Endothelial cell of umbilical vein (primary cell): ENCODE measurements around the gene CLEC16A. TPM values are rescaled to one million over a fixed set of nuclear protein-coding genes. Genes with fewer than 3 reads are reported as not detected.

Experiments
- BruUV-seq: library from RNA; stranded (reverse); fragments of 400-500 nt; replicated peaks from 2 replicates; lab custom pipeline; 2021; lab: Mats Ljungman, UMichigan
- CTCF ChIA-PET: fragments of 300-600, 350-600 bp; sonication (Branson Sonifier 250); formaldehyde crosslinking; loops from one replicate; lab custom pipeline; 2021; ENCODE audit warnings: antibody characterized with exemption, inconsistent platforms; lab: Charles Lee
- POLR2A ChIA-PET: fragments of 300-600, 350-600 bp; sonication (Branson Sonifier 250); formaldehyde crosslinking; loops from one replicate; lab custom pipeline; 2021; ENCODE audit warnings: antibody characterized with exemption, inconsistent platforms; lab: Charles Lee
- DNase-seq: peaks from one replicate; pipeline ENCODE4 v3.0.0-alpha.2; 2011; ENCODE audit warnings: low read depth, low spot score
- FAIRE-seq: peaks from 2 replicates; lab custom pipeline; 2011; peaks lifted over from hg19 to GRCh38; lab: Jason Lieb, UNC
- H2AFZ ChIP-seq: 2 replicates; pipeline ENCODE4 v1.6.0; 2012; ENCODE audit warnings: low read depth, low read length, control low read depth, inconsistent platforms
- H3K27ac ChIP-seq: 2 replicates; pipeline ENCODE4 v1.5.1; 2011; ENCODE audit warnings: low read depth, mild to moderate bottlenecking, control low read depth, low read length, moderate library complexity; ENCODE audit not compliant: insufficient read depth
- H3K27me3 ChIP-seq, 2 experiments: 2 replicates each; pipeline versions ENCODE4 v1.6.0 to v1.6.1; 2011; ENCODE audit warnings: low read length in 2 of 2, mixed read lengths in 1 of 2; ENCODE audit not compliant: control insufficient read depth in 2 of 2, insufficient read depth in 2 of 2
- H3K36me3 ChIP-seq, 2 experiments: 2 replicates in 1 of 2; 3 replicates in 1 of 2; pipeline ENCODE4 v1.5.1; 2011; ENCODE audit warnings: low read length in 2 of 2, mild to moderate bottlenecking in 1 of 2, moderate library complexity in 1 of 2; ENCODE audit not compliant: control insufficient read depth in 2 of 2, insufficient read depth in 2 of 2; ENCODE audit errors: extremely low read depth in 1 of 2
- H3K4me1 ChIP-seq: 3 replicates; pipeline ENCODE4 v1.5.1; 2011; ENCODE audit warnings: mild to moderate bottlenecking, low read length; ENCODE audit not compliant: control insufficient read depth, insufficient read depth; ENCODE audit errors: extremely low read depth
- H3K4me2 ChIP-seq: 2 replicates; pipeline ENCODE4 v1.6.1; 2011; ENCODE audit warnings: low read length, control low read depth, mixed read lengths; ENCODE audit not compliant: insufficient read depth
- H3K4me3 ChIP-seq, 3 experiments: fragments of 200-600 bp in 1 of 3; sonication (generic), shearing (Covaris generic) in 1 of 3; replicated peaks in 1 of 3; 2 replicates each; pipeline ENCODE4 v1.5.1; 2011 to 2016; ENCODE audit warnings: control low read depth in 3 of 3, low read length in 3 of 3, mild to moderate bottlenecking in 2 of 3, inconsistent platforms in 1 of 3, low read depth in 1 of 3, moderate library complexity in 1 of 3; ENCODE audit not compliant: insufficient read depth in 1 of 3
- H3K79me2 ChIP-seq: 2 replicates; pipeline ENCODE4 v1.6.0; 2012; ENCODE audit warnings: low read length, inconsistent platforms; ENCODE audit not compliant: control insufficient read depth, insufficient read depth
- H3K9ac ChIP-seq: replicated peaks from 2 replicates; pipeline ENCODE3; 2011; ENCODE audit warnings: low read length, control low read depth; ENCODE audit not compliant: insufficient read depth; ENCODE audit errors: extremely low read depth
- H3K9me1 ChIP-seq: replicated peaks from 3 replicates; pipeline ENCODE4 v1.6.0; 2011; ENCODE audit warnings: mild to moderate bottlenecking, low read length; ENCODE audit not compliant: control insufficient read depth, insufficient read depth; ENCODE audit errors: extremely low read depth
- H3K9me3 ChIP-seq: replicated peaks from 2 replicates; pipeline ENCODE4 v1.5.1; 2012; ENCODE audit warnings: low read length, inconsistent platforms; ENCODE audit not compliant: control insufficient read depth, insufficient read depth
- H4K20me1 ChIP-seq: replicated peaks from 2 replicates; pipeline ENCODE3; 2011; ENCODE audit warnings: mild to moderate bottlenecking, low read length; ENCODE audit not compliant: control insufficient read depth, insufficient read depth; ENCODE audit errors: extremely low read depth
- EZH2 ChIP-seq: IDR thresholded peaks from 2 replicates; pipeline ENCODE4 v1.6.1; 2012; ENCODE audit warnings: borderline replicate concordance, low read depth, mild to moderate bottlenecking, moderate library complexity, low read length, inconsistent platforms; ENCODE audit not compliant: severe bottlenecking
- FOS ChIP-seq: IDR thresholded peaks from 2 replicates; pipeline ENCODE4 v1.6.1; 2011; ENCODE audit warnings: mild to moderate bottlenecking, low read length, moderate library complexity, borderline replicate concordance; ENCODE audit not compliant: insufficient read depth
- GATA2 ChIP-seq: IDR thresholded peaks from 2 replicates; pipeline ENCODE4 v1.7.0; 2011; ENCODE audit warnings: low read depth, mild to moderate bottlenecking, moderate library complexity, mixed read lengths, low read length; ENCODE audit not compliant: insufficient read length, insufficient read depth
- JUN ChIP-seq: IDR thresholded peaks from 2 replicates; pipeline ENCODE4 v1.6.1; 2011; ENCODE audit warnings: borderline replicate concordance, low read depth; ENCODE audit not compliant: insufficient read length, insufficient read depth
- MYC ChIP-seq: IDR thresholded peaks from one replicate; pipeline ENCODE4 v1.6.1; 2011; ENCODE audit warnings: mild to moderate bottlenecking, low read depth, low read length
- POLR2A ChIP-seq: IDR thresholded peaks from 2 replicates; pipeline ENCODE4 v1.6.1; 2012; ENCODE audit warnings: low read depth, mild to moderate bottlenecking, control low read depth, low read length
- POLR2AphosphoS5 ChIP-seq: IDR thresholded peaks from 2 replicates; pipeline ENCODE4 v1.6.1; 2012; ENCODE audit warnings: low read depth, mild to moderate bottlenecking, control low read depth, low read length, moderate library complexity; ENCODE audit not compliant: insufficient read depth
- dilution Hi-C: fragments of 300-500 bp; cut with MboI; formaldehyde crosslinking; loops from one replicate; pipeline ENCODE4 v1.15.0; 2019; ENCODE audit warnings: low sequenced_read_pairs; ENCODE audit not compliant: extremely low pct_ligation_motif_present
- intact Hi-C: fragments of 100-400 bp; cut with micrococcal nuclease; formaldehyde crosslinking; loops from one replicate; pipeline ENCODE4 v1.10.0; 2022
- polyA plus RNA-seq, 4 experiments: library from polyadenylated mRNA; depleted of rRNA in 3 of 4; stranded (reverse) in 3 of 4; unstranded in 1 of 4; fragments of >200 nt; gene quantifications; 2 replicates each; pipeline versions ENCODE4 v1.2.1 to v1.2.3, GENCODE V29; 2011 to 2012; ENCODE audit warnings: missing spikeins in 1 of 4
- total RNA-seq: library from RNA; stranded (reverse); gene quantifications from 2 replicates; pipeline ENCODE4 v1.2.3, GENCODE V29; 2021
- TF ChIP-seq, protein P1 (sequence below): IDR thresholded peaks from 2 replicates; pipeline ENCODE4 v1.6.1; 2011; ENCODE audit not compliant: insufficient read depth, insufficient read length
- TF ChIP-seq, protein P2 (sequence below), 2 donors: IDR thresholded peaks; 1 replicate in 1 of 2; 2 replicates in 1 of 2; pipeline ENCODE4 v1.5.1; 2011; ENCODE audit warnings: low read length in 2 of 2, mild to moderate bottlenecking in 2 of 2, moderate library complexity in 2 of 2, control low read depth in 1 of 2, inconsistent platforms in 1 of 2, low read depth in 1 of 2; ENCODE audit not compliant: insufficient read depth in 1 of 2; ENCODE audit errors: extremely low read depth in 1 of 2

Gene CLEC16A
- total and polyA plus RNA-seq, 2 donors (not counting 3 experiments of a cell fraction or from before 2014, with no cell fraction given): 11.4 to 23.3 TPM

DNA sequence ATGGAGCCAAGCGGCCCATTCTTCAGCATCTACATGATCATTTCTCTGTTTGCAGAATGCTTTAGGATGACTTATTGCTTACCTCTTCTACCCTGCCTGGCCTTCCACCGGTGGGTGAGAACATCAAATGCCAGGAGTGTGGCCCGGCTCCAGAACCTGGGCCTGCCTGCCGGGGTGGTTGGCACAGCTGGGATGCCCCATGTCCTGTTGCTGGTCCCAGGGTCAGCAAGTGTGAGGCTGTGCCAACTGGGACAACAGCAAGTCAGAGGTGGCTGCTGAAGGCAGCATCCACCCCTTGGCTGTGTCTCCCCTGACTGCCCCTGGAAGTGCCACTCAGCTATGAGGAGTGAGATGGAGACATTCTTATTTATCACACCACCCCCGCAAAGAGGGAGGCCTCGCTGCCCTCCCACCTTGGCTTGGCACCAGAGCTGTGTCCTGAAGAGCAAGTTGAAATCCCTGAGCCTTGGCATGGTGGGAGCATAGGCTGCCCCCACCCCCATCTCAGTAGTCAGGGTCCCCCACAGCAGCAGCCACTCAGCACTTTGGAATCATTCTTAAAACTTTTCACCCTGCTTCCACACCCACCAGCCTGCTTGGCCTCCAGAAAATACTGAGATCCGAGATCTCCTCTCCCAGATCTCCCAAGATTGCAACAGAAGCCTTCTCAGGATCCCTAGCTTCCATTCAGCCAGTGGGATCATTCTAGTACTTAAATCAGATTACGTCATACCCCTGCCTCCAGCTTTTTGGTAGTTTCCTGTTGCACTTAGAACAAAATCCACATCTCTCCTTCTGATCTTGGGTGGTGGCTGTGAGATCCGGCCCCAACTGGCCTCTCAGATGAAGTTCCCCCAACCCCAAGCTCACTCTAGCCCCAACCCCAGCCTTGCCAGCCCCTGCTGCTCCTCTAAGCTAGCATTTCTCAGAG, 184.1 kb downstream of the CLEC16A start:
- Histone ChIP-seq H3K9me3 (no peaks in the 10 kb centered on the region), H3K9me1 (no peaks in the 10 kb centered on the region), H3K27me3 (no peaks in the 10 kb centered on the region), H3K36me3 (peaks cover 0 to 8% of the 10 kb centered on the region in 2 experiments), H3K4me2 (no peak overlapping the region), H3K4me1 (peaks cover 1% of the 10 kb centered on the region), H4K20me1 (no peaks in the 10 kb centered on the region), H2AFZ (no peak overlapping the region), H3K27ac (no peak overlapping the region), H3K4me3 (no peak overlapping the region), H3K9ac (no peak overlapping the region), H3K79me2 (no peaks in the 10 kb centered on the region)
- no peak for TF ChIP-seq JUN
- TF ChIP-seq FOS: no peak
- TF ChIP-seq, protein P1, sequence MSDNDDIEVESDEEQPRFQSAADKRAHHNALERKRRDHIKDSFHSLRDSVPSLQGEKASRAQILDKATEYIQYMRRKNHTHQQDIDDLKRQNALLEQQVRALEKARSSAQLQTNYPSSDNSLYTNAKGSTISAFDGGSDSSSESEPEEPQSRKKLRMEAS: no peak
- TF ChIP-seq MYC: no peak
- no peak for TF ChIP-seq GATA2
- TF ChIP-seq POLR2A: no peak
- TF ChIP-seq POLR2AphosphoS5: no peak
- TF ChIP-seq EZH2: no peak
- TF ChIP-seq, protein P2, sequence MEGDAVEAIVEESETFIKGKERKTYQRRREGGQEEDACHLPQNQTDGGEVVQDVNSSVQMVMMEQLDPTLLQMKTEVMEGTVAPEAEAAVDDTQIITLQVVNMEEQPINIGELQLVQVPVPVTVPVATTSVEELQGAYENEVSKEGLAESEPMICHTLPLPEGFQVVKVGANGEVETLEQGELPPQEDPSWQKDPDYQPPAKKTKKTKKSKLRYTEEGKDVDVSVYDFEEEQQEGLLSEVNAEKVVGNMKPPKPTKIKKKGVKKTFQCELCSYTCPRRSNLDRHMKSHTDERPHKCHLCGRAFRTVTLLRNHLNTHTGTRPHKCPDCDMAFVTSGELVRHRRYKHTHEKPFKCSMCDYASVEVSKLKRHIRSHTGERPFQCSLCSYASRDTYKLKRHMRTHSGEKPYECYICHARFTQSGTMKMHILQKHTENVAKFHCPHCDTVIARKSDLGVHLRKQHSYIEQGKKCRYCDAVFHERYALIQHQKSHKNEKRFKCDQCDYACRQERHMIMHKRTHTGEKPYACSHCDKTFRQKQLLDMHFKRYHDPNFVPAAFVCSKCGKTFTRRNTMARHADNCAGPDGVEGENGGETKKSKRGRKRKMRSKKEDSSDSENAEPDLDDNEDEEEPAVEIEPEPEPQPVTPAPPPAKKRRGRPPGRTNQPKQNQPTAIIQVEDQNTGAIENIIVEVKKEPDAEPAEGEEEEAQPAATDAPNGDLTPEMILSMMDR (IDR thresholded peaks at IDR 0.05; ENCODE audit: extremely low read depth in 1 of 2, insufficient read depth in 1 of 2, low read depth in 1 of 2, low read length in 2 of 2): no peak
- POLR2A ChIA-PET: interaction anchor here (0.6 kb wide), 1 partner anchor 215 kb away, joined by 5 read pairs; no protein-coding TSS in a partner anchor
- FAIRE-seq: no peak
- intact Hi-C loops: no loop called here
- dilution Hi-C loops: no loop called here
- BruUV-seq: no TSS peak
- no peak for DNase-seq
- CTCF ChIA-PET: interaction anchor here (1.1 to 1.7 kb wide), 2 partner anchors 26 to 128 kb away, joined by 3 to 5 read pairs; partner anchors contain the start of gene SOCS1
